Activated naive CD8-positive, alpha-beta T cell (primary cell): Measurements from ENCODE around the gene CRY2.

Source experiments
- H3K27ac Mint-ChIP-seq: one replicate; pipeline ENCODE4 v1.8.0; 2021; ENCODE audit warnings: mixed read lengths
- H3K27me3 Mint-ChIP-seq: one replicate; pipeline ENCODE4 v1.8.0; 2021; ENCODE audit warnings: mixed read lengths
- H3K36me3 Mint-ChIP-seq: one replicate; pipeline ENCODE4 v1.8.0; 2021; ENCODE audit warnings: mixed read lengths
- H3K4me1 Mint-ChIP-seq: one replicate; pipeline ENCODE4 v1.8.0; 2021; ENCODE audit warnings: low read depth, mixed read lengths
- H3K4me3 Mint-ChIP-seq: one replicate; pipeline ENCODE4 v1.8.0; 2021; ENCODE audit warnings: mild to moderate bottlenecking, mixed read lengths
- H3K9me3 Mint-ChIP-seq: one replicate; pipeline ENCODE4 v1.8.0; 2021; ENCODE audit warnings: low read depth, mixed read lengths

CRY2 gene

DNA sequence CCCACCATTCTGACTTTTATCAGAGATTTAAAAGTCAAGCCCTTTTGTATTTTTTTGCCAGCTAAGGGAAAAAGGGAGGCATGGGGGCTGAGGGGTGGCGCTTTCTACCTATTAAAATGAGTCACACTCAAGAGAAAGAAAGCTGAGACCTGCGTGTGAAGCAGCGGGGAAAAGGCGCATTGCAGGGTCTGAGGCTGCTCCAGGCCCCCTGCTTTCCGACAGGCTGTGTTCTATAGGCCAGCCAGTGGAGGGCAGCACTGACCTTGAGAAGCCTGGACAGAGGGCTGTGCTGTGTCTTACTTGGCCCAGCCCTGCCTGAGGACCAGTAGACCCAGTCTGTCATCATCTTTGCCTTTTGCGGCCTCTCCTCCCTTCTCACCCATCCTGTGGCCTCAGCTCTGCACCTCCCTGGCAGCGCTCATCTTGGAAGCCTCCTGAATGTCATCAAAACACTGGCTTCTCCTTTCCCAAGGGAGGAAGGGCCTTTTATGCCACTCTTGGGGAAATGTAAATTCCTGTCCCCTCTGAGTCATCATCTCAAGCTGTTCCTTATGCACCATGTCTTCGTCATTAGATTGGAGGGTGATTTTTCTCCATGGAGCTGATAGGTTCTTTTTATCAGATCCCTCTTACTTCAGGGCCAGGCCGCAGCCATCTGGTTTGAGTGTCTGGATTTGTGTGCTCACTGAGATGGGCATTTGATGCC, 25.5 kb downstream of the CRY2 start:
- Mint-ChIP-seq H3K27ac (no peak overlapping the region), H3K4me1 (no peaks in the 10 kb centered on the region), H3K36me3 (peaks cover 18% of the 10 kb centered on the region), H3K4me3 (no peak overlapping the region), H3K27me3 (no peaks in the 10 kb centered on the region), H3K9me3 (no peaks in the 10 kb centered on the region)

DNA sequence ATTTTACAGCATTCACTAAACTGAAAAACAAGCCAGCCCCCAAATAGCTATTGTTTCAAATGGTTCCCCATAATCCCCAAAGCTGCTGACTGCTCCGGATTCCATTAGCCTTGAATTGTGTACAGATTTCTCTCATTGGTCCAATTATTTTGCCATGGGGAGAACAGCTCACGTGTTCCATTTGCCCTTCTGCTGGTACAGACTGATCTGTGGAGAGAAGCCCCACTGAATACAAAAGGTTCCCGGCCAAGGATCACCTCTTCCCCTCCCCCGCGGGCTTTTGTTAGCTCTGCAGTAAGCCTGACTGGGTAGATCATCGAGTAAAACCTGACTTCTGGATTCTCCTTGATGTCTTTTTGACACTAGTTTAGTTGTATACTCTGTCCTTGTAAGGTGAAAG, 29.1 kb downstream of the CRY2 start:
- peaks cover 25% of the 10 kb centered on the region for H3K36me3 Mint-ChIP-seq
- H3K27ac Mint-ChIP-seq: no peak overlapping the region
- H3K9me3 Mint-ChIP-seq: no peaks in the 10 kb centered on the region
- H3K4me3 Mint-ChIP-seq: no peak overlapping the region
- H3K4me1 Mint-ChIP-seq: no peaks in the 10 kb centered on the region
- no peaks in the 10 kb centered on the region for H3K27me3 Mint-ChIP-seq

DNA sequence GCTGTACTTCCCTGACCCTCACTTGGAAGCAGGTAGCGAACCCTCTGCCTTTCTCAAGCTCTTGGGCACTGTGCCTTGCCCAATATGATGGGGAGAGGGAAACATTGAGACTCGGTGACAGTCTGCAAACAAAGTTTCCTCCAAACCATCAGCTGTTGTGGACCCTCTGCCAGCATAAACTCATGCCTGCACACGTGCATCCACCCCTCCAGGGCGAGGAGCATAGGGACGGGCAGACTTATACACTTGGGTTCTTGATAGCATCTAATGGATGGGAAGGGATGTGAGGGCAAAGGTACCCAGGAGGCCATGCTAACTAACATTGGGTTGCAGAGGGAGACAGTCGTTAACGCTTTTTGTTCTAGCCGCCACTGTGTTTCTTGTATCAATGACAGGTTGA, 29.9 kb downstream of the CRY2 start:
- Mint-ChIP-seq H3K4me1 (no peaks in the 10 kb centered on the region), H3K27me3 (no peaks in the 10 kb centered on the region), H3K4me3 (no peak overlapping the region), H3K36me3 (peaks cover 26% of the 10 kb centered on the region), H3K9me3 (no peaks in the 10 kb centered on the region), H3K27ac (no peak overlapping the region)

DNA sequence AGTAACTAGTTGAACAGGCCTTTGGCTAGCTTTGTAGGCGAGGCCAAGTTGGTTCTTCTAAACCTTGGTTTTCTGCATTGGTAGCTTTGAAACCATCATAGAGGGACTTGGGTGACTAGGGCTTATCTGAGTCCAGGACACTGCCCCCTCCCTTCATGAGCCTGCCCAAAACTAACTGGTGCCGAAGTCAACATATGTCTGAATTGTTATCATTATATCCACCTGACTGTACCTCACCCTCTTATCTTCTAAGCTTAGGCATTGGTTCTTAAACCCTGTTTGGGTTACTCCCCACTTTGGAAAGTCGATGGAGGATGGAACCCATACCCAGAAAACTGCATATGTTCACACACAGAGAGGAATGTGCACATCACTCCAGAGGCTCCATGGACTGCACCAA, 30.6 kb downstream of the CRY2 start:
- Mint-ChIP-seq H3K4me1 (no peaks in the 10 kb centered on the region), H3K27me3 (no peaks in the 10 kb centered on the region), H3K36me3 (peaks cover 29% of the 10 kb centered on the region), H3K27ac (no peak overlapping the region), H3K4me3 (no peak overlapping the region), H3K9me3 (no peaks in the 10 kb centered on the region)

DNA sequence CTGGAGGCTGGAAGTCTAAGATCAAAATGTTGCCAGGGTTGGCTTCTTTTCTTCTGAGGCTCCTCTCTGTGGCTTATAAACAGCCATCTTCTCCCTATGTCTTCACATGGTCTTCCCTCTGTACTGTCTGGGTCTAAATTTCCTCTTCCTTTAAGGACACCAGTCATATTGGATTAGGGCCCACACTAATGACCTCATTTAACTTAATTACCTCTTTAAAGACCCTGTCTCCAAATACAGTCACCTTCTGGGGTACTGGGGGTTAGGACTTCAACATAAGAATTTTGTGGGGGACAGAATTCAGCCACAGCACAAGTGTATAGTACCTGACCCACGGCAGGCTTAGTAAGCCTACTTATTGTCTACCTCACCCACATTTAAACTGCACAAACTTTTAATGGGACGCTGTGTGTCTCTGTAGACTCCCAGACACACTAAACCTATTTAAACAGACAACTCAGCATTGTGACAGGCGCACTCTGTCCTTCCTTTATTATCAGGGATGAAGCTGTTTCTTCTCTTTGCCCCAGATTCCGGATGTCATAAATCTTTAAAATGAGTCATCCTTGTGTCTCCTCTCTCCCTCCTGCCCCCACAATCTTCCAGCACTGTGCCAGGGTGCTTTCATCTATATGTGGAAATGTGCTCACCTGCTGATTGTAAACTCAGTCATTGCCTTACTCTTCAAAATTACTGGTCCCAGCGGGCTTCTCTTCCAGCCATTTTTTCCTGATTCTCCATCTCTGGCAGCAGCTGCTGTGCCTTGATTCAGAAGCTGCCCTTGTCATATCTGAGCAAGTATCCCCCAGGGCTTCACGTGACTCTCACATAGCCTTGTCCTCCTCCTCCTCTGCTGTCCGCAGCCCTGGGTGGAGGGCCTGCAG, 32.8 kb downstream of the CRY2 start:
- peaks cover 4% of the 10 kb centered on the region for H3K4me1 Mint-ChIP-seq
- peaks cover 29% of the 10 kb centered on the region for H3K36me3 Mint-ChIP-seq
- no peaks in the 10 kb centered on the region for H3K9me3 Mint-ChIP-seq
- no peak overlapping the region for H3K27ac Mint-ChIP-seq
- H3K4me3 Mint-ChIP-seq: no peak overlapping the region
- peaks cover 3% of the 10 kb centered on the region for H3K27me3 Mint-ChIP-seq

DNA sequence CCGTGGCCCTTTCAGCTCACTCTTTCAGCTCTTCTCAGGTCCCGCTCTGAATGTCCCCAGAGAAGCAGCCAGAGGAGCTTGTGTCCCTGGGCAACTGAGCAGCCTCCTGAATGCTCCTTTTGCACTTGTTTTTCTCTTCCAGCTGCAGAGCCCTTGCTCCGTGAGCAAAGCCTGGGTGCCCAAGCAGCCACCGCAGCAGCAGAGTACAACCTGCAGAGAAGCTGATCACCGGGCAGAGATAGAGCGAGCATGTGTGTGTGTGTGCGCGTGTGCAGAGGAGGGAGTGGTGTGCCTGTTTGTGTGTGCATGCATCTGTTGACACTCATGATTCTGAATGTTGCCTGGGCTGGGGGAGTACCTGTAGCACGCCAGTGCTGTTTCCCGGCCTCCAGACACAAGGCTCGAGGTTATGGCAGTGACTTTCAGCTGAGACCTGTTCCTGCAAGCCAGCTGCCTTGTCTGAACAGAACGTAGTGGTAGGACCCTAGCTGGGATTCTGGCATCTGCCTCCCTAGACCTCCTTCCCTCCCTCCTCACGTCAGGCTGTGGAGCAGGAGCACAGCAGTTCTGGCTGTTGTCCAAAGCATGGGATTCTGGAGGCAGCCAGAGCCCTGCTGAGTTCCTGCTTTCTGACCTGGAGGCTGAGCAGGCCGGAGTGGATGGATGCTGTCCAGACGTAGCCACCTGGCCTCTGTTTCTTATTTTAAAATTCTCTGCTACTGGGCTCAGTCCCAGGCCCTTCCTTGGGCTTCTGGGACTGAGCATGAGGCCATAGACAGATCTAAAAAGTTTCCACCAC, 33.7 kb downstream of the CRY2 start:
- no peak overlapping the region for H3K27ac Mint-ChIP-seq
- peaks cover 24% of the 10 kb centered on the region for H3K36me3 Mint-ChIP-seq
- H3K4me1 Mint-ChIP-seq: peaks cover 7% of the 10 kb centered on the region
- H3K4me3 Mint-ChIP-seq: no peak overlapping the region
- H3K27me3 Mint-ChIP-seq: peaks cover 3% of the 10 kb centered on the region
- H3K9me3 Mint-ChIP-seq: no peaks in the 10 kb centered on the region

DNA sequence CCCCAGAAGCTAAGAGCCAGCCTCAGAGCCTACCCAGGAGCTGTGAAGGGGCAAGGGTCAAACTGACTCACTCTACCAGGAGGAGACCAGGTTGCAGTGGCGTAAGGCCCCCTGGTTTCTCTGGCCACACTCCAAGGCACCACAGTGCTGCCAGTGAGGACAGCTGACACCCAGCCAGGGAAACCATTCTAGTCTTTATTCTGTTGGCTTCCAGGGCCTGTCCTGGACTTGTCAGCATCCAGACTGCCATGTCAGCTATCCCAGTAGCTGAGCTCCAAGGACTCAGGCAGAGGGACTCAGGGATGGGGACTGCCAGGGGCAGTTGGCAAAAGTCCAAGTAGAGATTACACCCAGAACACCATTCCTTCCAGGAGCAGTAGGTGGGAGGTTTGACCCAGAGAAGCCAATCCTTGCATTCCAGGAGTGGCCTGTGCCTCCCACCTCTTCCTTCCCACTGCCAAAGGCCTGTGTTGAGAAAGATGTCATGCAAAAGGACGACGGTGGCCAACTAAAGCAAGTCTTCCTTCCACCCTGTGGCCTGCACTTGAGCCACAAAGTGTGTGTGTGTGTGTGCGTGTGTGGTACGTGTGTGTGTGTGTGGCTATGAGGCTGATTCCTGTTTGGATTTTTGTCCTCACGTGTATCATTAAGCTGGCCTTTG, 34.6 kb downstream of the CRY2 start:
- no peak overlapping the region for H3K4me3 Mint-ChIP-seq
- H3K9me3 Mint-ChIP-seq: no peaks in the 10 kb centered on the region
- no peak overlapping the region for H3K27ac Mint-ChIP-seq
- peaks cover 3% of the 10 kb centered on the region for H3K27me3 Mint-ChIP-seq
- H3K4me1 Mint-ChIP-seq: peaks cover 7% of the 10 kb centered on the region
- H3K36me3 Mint-ChIP-seq: peaks cover 20% of the 10 kb centered on the region

DNA sequence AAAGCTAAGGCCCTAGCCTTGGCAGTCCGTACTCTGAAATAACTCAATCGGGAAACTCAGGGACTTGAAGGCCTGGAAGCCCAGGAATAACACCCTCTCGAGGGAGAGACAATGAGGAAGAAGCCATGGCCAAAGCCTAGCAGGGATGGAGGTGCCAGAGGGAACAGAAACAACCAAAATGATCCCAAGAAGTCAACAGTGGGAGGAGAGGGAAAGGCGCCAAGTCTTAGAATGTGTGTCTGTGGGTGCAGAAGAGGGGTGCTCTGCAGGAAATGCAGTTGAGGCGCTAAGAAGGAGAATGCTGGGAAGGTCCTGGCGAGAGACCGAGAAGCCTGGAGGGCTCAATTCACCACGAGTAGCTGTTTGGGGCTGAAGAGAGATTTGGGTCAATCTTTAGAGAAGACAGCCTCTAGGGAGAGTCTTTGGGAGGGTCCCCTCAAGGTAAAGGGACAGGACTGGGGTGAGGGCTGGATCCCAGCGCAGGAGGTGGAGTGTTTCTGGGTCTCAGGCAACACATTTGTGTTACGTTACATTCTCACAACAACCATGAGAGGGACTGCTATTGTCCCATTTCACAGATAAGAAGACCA, 37.4 kb downstream of the CRY2 start:
- no peak overlapping the region for H3K27ac Mint-ChIP-seq
- H3K4me3 Mint-ChIP-seq: peak overlapping the region; percentile 69
- H3K4me1 Mint-ChIP-seq: peaks cover 7% of the 10 kb centered on the region
- H3K36me3 Mint-ChIP-seq: peaks cover 10% of the 10 kb centered on the region
- peaks cover 3% of the 10 kb centered on the region for H3K27me3 Mint-ChIP-seq
- H3K9me3 Mint-ChIP-seq: no peaks in the 10 kb centered on the region

DNA sequence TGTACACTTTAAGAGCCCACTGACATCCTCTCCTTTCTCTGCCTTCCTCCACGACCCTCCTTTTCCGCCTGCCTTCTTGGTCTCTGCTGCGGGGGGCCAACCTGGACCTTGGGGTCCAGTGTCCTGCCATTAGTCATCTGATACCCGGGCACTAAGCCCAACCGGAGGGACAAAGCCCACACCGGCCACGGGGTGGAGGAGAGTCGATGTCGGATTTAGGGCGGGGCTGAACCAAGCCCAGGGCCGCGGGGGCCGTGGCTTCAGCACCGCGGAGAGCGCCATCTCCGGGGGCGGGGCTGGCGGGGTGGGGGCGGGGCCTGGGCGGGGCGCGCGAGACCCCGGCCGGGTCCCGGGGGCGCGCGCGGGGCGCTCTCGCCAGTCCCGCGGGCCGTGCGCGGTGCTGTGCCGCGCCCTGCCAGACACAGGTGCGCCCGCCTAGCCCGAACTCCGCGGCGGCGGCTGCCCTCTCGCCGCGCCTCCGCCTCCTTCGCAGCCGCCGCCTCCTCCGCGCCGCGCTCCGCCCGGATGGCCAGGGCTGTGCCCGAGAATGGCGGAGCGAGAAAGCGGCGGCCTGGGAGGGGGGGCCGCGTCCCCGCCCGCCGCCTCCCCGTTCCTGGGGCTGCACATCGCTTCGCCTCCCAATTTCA, 38.1 kb downstream of the CRY2 start, which contains the start of gene MAPK8IP1:
MAPK8IP1 (plus strand) TSS at position 378 of the 647 bp plus-strand sequence; CDS start at position 548, 170 bp downstream.
- H3K9me3 Mint-ChIP-seq: no peaks in the 10 kb centered on the region
- peak within 1 kb of the TSS; percentile 69 for H3K4me3 Mint-ChIP-seq
- H3K4me1 Mint-ChIP-seq: peaks cover 7% of the 10 kb centered on the region

DNA sequence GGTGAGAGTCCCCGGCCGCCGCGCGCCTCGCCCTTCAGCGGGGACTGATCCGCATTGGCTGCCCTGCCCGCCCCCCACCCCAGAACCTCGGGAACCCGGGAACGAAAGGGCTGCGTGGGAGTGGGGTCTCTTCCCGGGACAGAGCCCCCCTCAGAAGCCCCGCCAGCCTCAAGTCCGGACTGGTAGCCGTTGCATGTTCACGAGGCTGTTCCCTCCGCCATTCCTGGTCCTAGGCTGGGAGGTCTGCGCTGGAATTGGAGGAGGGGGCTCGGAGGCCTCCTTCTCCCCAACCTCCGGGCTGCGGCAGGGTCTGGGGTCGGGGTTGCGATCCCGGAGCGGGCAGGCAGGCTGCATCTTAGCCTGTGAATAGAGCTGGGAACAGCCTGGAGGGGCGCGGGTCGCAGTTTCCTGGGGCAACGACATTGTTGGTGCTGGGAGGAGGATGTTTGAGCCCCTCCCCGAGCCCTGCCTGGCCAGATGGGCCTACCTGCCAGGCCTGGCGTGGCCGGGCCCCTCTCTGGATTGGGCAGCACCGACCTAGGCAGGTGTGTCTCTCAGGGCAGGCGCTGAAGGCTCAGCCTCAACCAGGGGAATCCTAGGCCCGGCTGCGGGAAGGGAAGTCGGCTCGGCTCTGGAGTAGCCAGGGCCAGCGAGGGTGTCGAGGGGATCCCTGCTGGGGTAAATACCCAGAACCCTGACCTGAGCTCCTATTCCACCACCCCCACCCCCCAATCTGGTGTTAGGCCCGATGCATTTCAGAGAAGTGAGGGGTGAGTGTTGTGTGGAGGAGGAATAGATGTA, 38.8 kb downstream of the CRY2 start:
- H3K4me3 Mint-ChIP-seq: no peak overlapping the region
- no peak overlapping the region for H3K27ac Mint-ChIP-seq

More for the DNA sequence above, 38.1 kb downstream of the CRY2 start, which contains the start of gene MAPK8IP1:
- Mint-ChIP-seq H3K36me3 (peaks cover 6% of the 10 kb centered on the region), H3K27me3 (peaks cover 3% of the 10 kb centered on the region), H3K27ac (no peak within 1 kb of the TSS)

DNA sequence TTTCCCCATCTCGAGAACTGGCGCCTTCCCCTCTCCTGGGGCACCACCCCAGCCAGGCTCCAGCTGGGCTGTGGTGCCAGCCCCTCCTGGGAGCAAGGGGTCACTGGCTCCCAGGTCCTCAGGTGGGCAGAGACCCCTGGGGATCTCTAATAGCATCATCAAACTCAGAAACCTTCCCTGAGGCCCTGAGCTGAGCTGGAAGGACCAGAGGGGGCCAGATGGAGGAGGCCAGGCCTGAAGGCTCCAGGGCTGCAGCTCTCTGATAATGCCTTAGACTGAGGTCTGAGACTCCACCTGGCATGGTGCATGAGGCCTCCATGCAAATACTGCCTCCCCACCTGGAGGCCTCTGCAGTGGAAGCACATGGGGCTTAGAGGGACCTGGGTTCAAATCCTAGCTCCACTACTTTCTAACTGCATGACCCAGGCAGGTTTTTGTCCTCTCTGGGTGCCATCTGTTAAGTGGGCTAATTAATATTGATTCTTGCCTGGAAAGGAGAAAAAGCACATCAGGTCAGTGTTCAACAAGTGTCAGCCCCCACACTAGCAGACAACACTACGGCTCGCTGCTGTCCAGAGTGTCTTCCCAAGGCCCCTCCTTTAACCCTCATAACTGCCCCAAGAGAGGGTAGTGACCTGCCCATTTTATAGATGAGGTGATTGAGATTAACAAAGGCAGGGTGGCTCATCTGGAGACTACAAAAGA, 39.7 kb downstream of the CRY2 start:
- H3K27ac Mint-ChIP-seq: no peak overlapping the region

More for the DNA sequence above, 38.8 kb downstream of the CRY2 start:
- Mint-ChIP-seq H3K27me3 (peaks cover 3% of the 10 kb centered on the region), H3K4me1 (peaks cover 7% of the 10 kb centered on the region), H3K9me3 (no peaks in the 10 kb centered on the region), H3K36me3 (peaks cover 5% of the 10 kb centered on the region)

DNA sequence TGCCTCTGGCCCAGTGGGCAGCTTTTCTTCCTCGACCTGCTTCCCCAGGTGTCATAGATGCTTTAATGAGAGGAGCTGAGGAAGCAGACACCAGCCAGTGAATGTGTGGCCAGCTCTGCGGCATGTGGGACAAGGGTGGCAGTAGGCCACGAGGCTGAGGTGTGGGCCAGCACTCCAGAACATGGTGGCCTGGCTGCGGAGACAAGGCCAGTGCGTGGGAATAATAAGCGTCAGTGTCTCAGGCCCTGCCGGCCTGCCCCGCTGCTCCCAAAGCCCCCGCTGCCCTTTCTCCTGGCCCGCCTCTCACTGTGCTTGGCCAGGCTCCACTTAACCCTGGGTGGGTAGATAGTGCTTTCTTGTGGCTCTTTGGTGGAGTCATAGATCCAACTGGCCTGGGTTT, 40.3 kb downstream of the CRY2 start:
- Mint-ChIP-seq H3K27me3 (peaks cover 3% of the 10 kb centered on the region), H3K4me1 (peaks cover 7% of the 10 kb centered on the region), H3K9me3 (no peaks in the 10 kb centered on the region), H3K27ac (no peak overlapping the region), H3K36me3 (no peaks in the 10 kb centered on the region), H3K4me3 (peak overlapping the region; percentile 47)

More for the DNA sequence above, 39.7 kb downstream of the CRY2 start:
- Mint-ChIP-seq H3K9me3 (no peaks in the 10 kb centered on the region), H3K27me3 (peaks cover 3% of the 10 kb centered on the region), H3K4me3 (peak overlapping the region; percentile 47), H3K4me1 (peaks cover 7% of the 10 kb centered on the region), H3K36me3 (peaks cover 5% of the 10 kb centered on the region)
